Measurements from ENCODE around the gene CD19.

GRCh38 chr16:28958836-28959235 is 27.1 kb downstream of the CD19 start:
- no peak for TF ChIP-seq CTCF (IDR thresholded peaks at IDR 0.05)
- no peak for TF ChIP-seq POLR2A (IDR thresholded peaks at IDR 0.05)
